ENCODE measurements around the gene TSPAN10. TPM values are rescaled to one million over a fixed set of nuclear protein-coding genes. Genes with fewer than 3 reads are reported as not detected.

The TSPAN10 gene
- total and polyA plus RNA-seq, 9 of the 15 experiments (the other 6 are each of a cell fraction or from before 2014, with no cell fraction given), result 0.05 to 0.31 (median 0.13) TPM; not detected in 1

GRCh38 chr17:81665205-81666091 lies 28.5 kb downstream of the TSPAN10 start (continued):
- TF ChIP-seq ZNF274 (IDR thresholded peaks at IDR 0.05; ENCODE audit: borderline replicate concordance, low read depth, low read length) (no peak), NFE2L1 (tag; IDR thresholded peaks at IDR 0.05; ENCODE audit: borderline replicate concordance, low read depth) (0 out of 2 replicates have a peak, but pooled peaks have one; percentile 8), GATA2 (CRISPR knock-in tag; IDR thresholded peaks at IDR 0.05) (no peak), NRF1 (conservative IDR thresholded peaks at IDR 0.05 in 1 of 2, IDR thresholded peaks at IDR 0.05 in 1 of 2) (no peak), EZH2 (IDR thresholded peaks at IDR 0.05; ENCODE audit: borderline replicate concordance, low read depth, low read length) (no peak), ELF4 (CRISPR knock-in tag; IDR thresholded peaks at IDR 0.05) (peak; percentile 79), U2AF2 (optimal IDR thresholded peaks at IDR 0.05; ENCODE audit: low read depth, low read length) (no peak), ZBTB43 (CRISPR knock-in tag; IDR thresholded peaks at IDR 0.05) (no peak), ESRRA (IDR thresholded peaks at IDR 0.05; ENCODE audit: borderline replicate concordance, low read depth) (no peak), TGIF2 (CRISPR knock-in tag; IDR thresholded peaks at IDR 0.05) (no peak), MAX (CRISPR knock-in tag; IDR thresholded peaks at IDR 0.05) (peak; percentile 95), SFPQ (IDR thresholded peaks at IDR 0.05; ENCODE audit: low read depth, low read length) (no peak), MITF (IDR thresholded peaks at IDR 0.05) (no peak), MTA2 (IDR thresholded peaks at IDR 0.05; ENCODE audit: low read depth) (no peak), ZNF76 (CRISPR knock-in tag; IDR thresholded peaks at IDR 0.05; ENCODE audit: borderline replicate concordance) (0 out of 2 replicates have a peak, but pooled peaks have one; percentile 64), RUNX1 (IDR thresholded peaks at IDR 0.05; ENCODE audit: low read depth) (no peak), ZNF232 (CRISPR knock-in tag; IDR thresholded peaks at IDR 0.05) (no peak), JUND (IDR thresholded peaks at IDR 0.05; ENCODE audit: borderline replicate concordance, low read depth, low read length) (no peak), JUND (tag; IDR thresholded peaks at IDR 0.05; ENCODE audit: borderline replicate concordance, low read depth, low read length) (peak; percentile 59; the same call in 1 of the 3 replicates), CBX5 (IDR thresholded peaks at IDR 0.05; ENCODE audit: borderline replicate concordance, low read depth) (no peak), MLX (CRISPR knock-in tag; conservative IDR thresholded peaks at IDR 0.05) (no peak), ZNF551 (CRISPR knock-in tag; IDR thresholded peaks at IDR 0.05) (no peak)
